HepG2 (cell line): Measurements from ENCODE around the gene AATF. TPM values are rescaled to one million over a fixed set of nuclear protein-coding genes. Genes with fewer than 3 reads are reported as not detected.

Source experiments
- ATAC-seq: fragments of 200-7000 bp; cut with Tn5 transposase; 3 replicates; pipeline ENCODE4 v1.9.1; 2020; ENCODE audit warnings: mild to moderate bottlenecking, moderate library complexity
- BruUV-seq: library from RNA; stranded (reverse); fragments of 400-500 nt; replicated peaks from 2 replicates; lab custom pipeline; 2021; lab: Mats Ljungman, UMichigan
- CTCF ChIA-PET: fragments of 300-600 bp; formaldehyde crosslinking; extraction: SDS; loops from one replicate; lab custom pipeline; 2021; ENCODE audit warnings: low total read pairs, inconsistent platforms, low intra/inter-chr PET ratio; lab: Yijun Ruan, JAX
- POLR2A ChIA-PET: fragments of 350-600 bp; sonication (Branson Sonifier 250); formaldehyde crosslinking; loops from one replicate; lab custom pipeline; 2020; ENCODE audit warnings: antibody characterized with exemption, inconsistent platforms; lab: Yijun Ruan, JAX
- DNase-seq: peaks from one replicate; pipeline ENCODE4 v3.0.0-alpha.2; 2015; ENCODE audit warnings: low spot score
- FAIRE-seq: peaks from 3 replicates; lab custom pipeline; 2011; peaks lifted over from hg19 to GRCh38; lab: Jason Lieb, UNC
- H2AFZ ChIP-seq: one replicate; pipeline ENCODE4 v1.6.1; 2011; ENCODE audit warnings: low read length, inconsistent platforms
- H3K27ac ChIP-seq: fragments of 300-600 bp; 3 replicates; pipeline ENCODE4 v1.8.0; 2011; ENCODE audit warnings: mixed run types, mild to moderate bottlenecking, mixed read lengths, low read length, inconsistent platforms; ENCODE audit not compliant: insufficient read depth; ENCODE audit errors: extremely low read length
- H3K27me3 ChIP-seq, 2 experiments: fragments of 200-600 bp in 1 of 2; 2 replicates in 1 of 2; 3 replicates in 1 of 2; pipeline versions ENCODE4 v1.6.0 to v1.8.0; 2011; ENCODE audit warnings: low read length in 2 of 2, mild to moderate bottlenecking in 2 of 2, moderate library complexity in 2 of 2, inconsistent platforms in 1 of 2; ENCODE audit not compliant: insufficient read depth in 2 of 2, control insufficient read depth in 1 of 2
- H3K36me3 ChIP-seq, 2 experiments: fragments of 200-600 bp in 1 of 2; replicated peaks in 1 of 2; 2 replicates in 1 of 2; 3 replicates in 1 of 2; pipeline versions ENCODE4 v1.5.1 to v1.8.0; 2011; ENCODE audit warnings: low read length in 2 of 2, inconsistent platforms in 1 of 2; ENCODE audit not compliant: insufficient read depth in 2 of 2, control insufficient read depth in 1 of 2
- H3K4me1 ChIP-seq: 2 replicates; pipeline ENCODE4 v1.5.1; 2012; ENCODE audit warnings: low read length, inconsistent platforms; ENCODE audit not compliant: insufficient read depth
- H3K4me2 ChIP-seq: 2 replicates; pipeline ENCODE4 v1.6.0; 2011; ENCODE audit warnings: low read depth, low read length, inconsistent platforms
- H3K4me3 ChIP-seq, 3 experiments: fragments of 200-600 bp in 1 of 3; sonication (generic), shearing (Covaris generic) in 1 of 3; replicated peaks in 1 of 3; 2 replicates each; pipeline ENCODE4 v1.5.1; 2011 to 2016; ENCODE audit warnings: low read length in 3 of 3, inconsistent platforms in 2 of 3, low read depth in 2 of 3, mild to moderate bottlenecking in 2 of 3, control low read depth in 1 of 3, mixed read lengths in 1 of 3; ENCODE audit not compliant: insufficient read depth in 1 of 3
- H3K79me2 ChIP-seq: one replicate; pipeline ENCODE4 v1.6.1; 2011; ENCODE audit warnings: low read length, inconsistent platforms; ENCODE audit not compliant: insufficient read depth
- H3K9ac ChIP-seq: 2 replicates; pipeline ENCODE4 v1.6.0; 2011; ENCODE audit warnings: mild to moderate bottlenecking, low read depth, low read length, inconsistent platforms; ENCODE audit not compliant: insufficient read depth
- H3K9me3 ChIP-seq: 2 replicates; pipeline ENCODE4 v1.5.1; 2012; ENCODE audit warnings: mild to moderate bottlenecking, low read length
- H4K20me1 ChIP-seq: 2 replicates; pipeline ENCODE4 v1.6.0; 2011; ENCODE audit warnings: inconsistent platforms, mild to moderate bottlenecking, low read length, moderate library complexity; ENCODE audit not compliant: insufficient read depth
- BCL6 ChIP-seq: IDR thresholded peaks from 2 replicates; pipeline ENCODE4 v1.6.1; 2016; ENCODE audit warnings: missing genetic modification reagents, missing compliant biosample characterization
- CHD2 ChIP-seq: IDR thresholded peaks from 2 replicates; pipeline ENCODE4 v1.6.1; 2011; ENCODE audit warnings: low read depth, low read length, improper control_type of control experiment
- E2F1 ChIP-seq: sonication (generic); formaldehyde crosslinking; IDR thresholded peaks from 2 replicates; pipeline ENCODE4 v1.5.0; 2020; ENCODE audit warnings: missing genetic modification reagents
- E2F2 ChIP-seq: sonication (generic); formaldehyde crosslinking; IDR thresholded peaks from 2 replicates; pipeline ENCODE4 v1.4.0; 2020; ENCODE audit warnings: missing genetic modification reagents, borderline replicate concordance
- FOXK2 ChIP-seq: fragments of 450-650 bp; IDR thresholded peaks from 2 replicates; pipeline ENCODE4 v1.6.1; 2016
- IRF9 ChIP-seq: sonication (generic); formaldehyde crosslinking; IDR thresholded peaks from 2 replicates; pipeline ENCODE4 v1.8.0; 2022; ENCODE audit warnings: missing genetic modification reagents, mild to moderate bottlenecking, borderline replicate concordance
- ISX ChIP-seq: sonication (generic); formaldehyde crosslinking; conservative IDR thresholded peaks from 2 replicates; pipeline ENCODE4 v1.5.0; 2020; ENCODE audit warnings: missing genetic modification reagents
- KMT2B ChIP-seq: IDR thresholded peaks from 2 replicates; pipeline ENCODE4 v1.6.1; 2016; ENCODE audit warnings: missing genetic modification reagents, missing compliant biosample characterization
- MATR3 ChIP-seq: sonication (generic); formaldehyde crosslinking; IDR thresholded peaks from 2 replicates; pipeline ENCODE4 v1.4.0; 2020; ENCODE audit warnings: missing genetic modification reagents
- MIXL1 ChIP-seq: IDR thresholded peaks from 2 replicates; pipeline ENCODE4 v1.6.1; 2016
- MTA1 ChIP-seq: sonication (generic); formaldehyde crosslinking; IDR thresholded peaks from 2 replicates; pipeline ENCODE4 v1.4.0; 2020; ENCODE audit warnings: missing genetic modification reagents, mild to moderate bottlenecking, borderline replicate concordance
- SIX4 ChIP-seq: sonication (generic); formaldehyde crosslinking; IDR thresholded peaks from 2 replicates; pipeline ENCODE4 v1.4.0; 2020; ENCODE audit warnings: missing genetic modification reagents
- SRSF9 ChIP-seq: fragments of 200-400 bp; formaldehyde crosslinking; IDR thresholded peaks from 2 replicates; pipeline ENCODE4 v1.6.1; 2018; ENCODE audit warnings: borderline replicate concordance, mild to moderate bottlenecking, low read depth, low read length; ENCODE audit not compliant: insufficient read depth, poor library complexity, severe bottlenecking
- TOPORS ChIP-seq: sonication (generic); formaldehyde crosslinking; IDR thresholded peaks from 2 replicates; pipeline ENCODE4 v1.8.0; 2023; ENCODE audit warnings: mild to moderate bottlenecking, missing genetic modification reagents
- XRCC5 ChIP-seq: fragments of 200-400 bp; formaldehyde crosslinking; optimal IDR thresholded peaks from 2 replicates; pipeline ENCODE3; 2017; ENCODE audit warnings: mild to moderate bottlenecking, low read length
- ZHX1 ChIP-seq: sonication (generic); formaldehyde crosslinking; IDR thresholded peaks from 2 replicates; pipeline ENCODE4 v1.8.1; 2022; ENCODE audit warnings: low read depth, mild to moderate bottlenecking, missing genetic modification reagents
- ZNF207 ChIP-seq: fragments of 450-650 bp; IDR thresholded peaks from 2 replicates; pipeline ENCODE4 v1.6.1; 2016; ENCODE audit warnings: antibody characterized with exemption, borderline replicate concordance
- ZNF260 ChIP-seq: sonication (generic); formaldehyde crosslinking; IDR thresholded peaks from 2 replicates; pipeline ENCODE4 v1.4.0; 2020; ENCODE audit warnings: missing genetic modification reagents, low read depth, mild to moderate bottlenecking, borderline replicate concordance
- ZNF83 ChIP-seq: sonication (generic); formaldehyde crosslinking; IDR thresholded peaks from 2 replicates; pipeline ENCODE4 v1.4.0; 2020; ENCODE audit warnings: missing genetic modification reagents, mild to moderate bottlenecking, borderline replicate concordance
- ZSCAN29 ChIP-seq: sonication (generic); formaldehyde crosslinking; conservative IDR thresholded peaks from 2 replicates; pipeline ENCODE4 v1.4.0; 2020; ENCODE audit warnings: mild to moderate bottlenecking, missing genetic modification reagents
- WGBS: methylation state at CpG from one replicate; pipeline ENCODE4 v1.1.6; 2017; ENCODE audit warnings: low lambda C conversion rate; 5-methylcytosine and 5-hydroxymethylcytosine counted together
- in situ Hi-C: cut with HindIII; loops from 2 replicates; pipeline ENCODE4 v1.10.0; 2017; ENCODE audit warnings: low pct_unique_long_range_greater_than_20kb; ENCODE audit not compliant: extremely low pct_ligation_motif_present
- intact Hi-C: fragments of 100-400 bp; cut with micrococcal nuclease; formaldehyde crosslinking; loops from one replicate; pipeline ENCODE4 v1.10.0; 2022; ENCODE audit not compliant: unreplicated experiment
- polyA plus RNA-seq, 8 experiments: library from polyadenylated mRNA; depleted of rRNA in 3 of 8; stranded (reverse) in 7 of 8; unstranded in 1 of 8; fragments of >200 nt; fragmentation: Illumina TruSeq in 4 of 8; extraction: Trizol in 4 of 8; gene quantifications; 2 replicates each; pipeline versions ENCODE4 v1.2.1 to v1.2.3, GENCODE V29; 2011 to 2016; ENCODE audit warnings: low read depth in 4 of 8, missing spikeins in 1 of 8, mixed read lengths in 1 of 8; ENCODE audit not compliant: insufficient read depth in 1 of 8
- total RNA-seq, 5 experiments: library from RNA; depleted of rRNA; stranded (reverse); fragments of >200 nt; fragmentation: Illumina TruSeq; extraction: Trizol; gene quantifications; 2 replicates each; pipeline ENCODE4 v1.2.3, GENCODE V29; 2016; ENCODE audit warnings: low read depth in 1 of 5

Gene AATF
- total and polyA plus RNA-seq, 2 of the 13 experiments (the other 11 are each of a cell fraction or from before 2014, with no cell fraction given), result 9.1 to 53.3 TPM

- TF ChIP-seq ZHX1 (CRISPR knock-in tag) (no peak), XRCC5 (no peak), ZNF207 (no peak), SRSF9 (no peak), E2F1 (no peak), ZNF83 (CRISPR knock-in tag) (no peak)
These were observed 35.6 kb upstream of the AATF start (continued) for GRCh38 chr17:36913132-36913531.

GRCh38 chr17:36918211-36918691 is 30.5 kb upstream of the AATF start:
- CTCF ChIA-PET, result no interaction called here
- no peak overlapping the region for H3K4me2 ChIP-seq
- intact Hi-C loops, result no loop called here
- peaks cover 3 to 38% of the 10 kb centered on the region in 2 experiments; a peak in 3 of 5 replicates for H3K27me3 ChIP-seq
- BruUV-seq, result no TSS peak
- ATAC-seq (no peak; the same call in 2 of the 3 replicates), FAIRE-seq (no peak), DNase-seq (no peak)
- no peak overlapping the region for H3K4me3 ChIP-seq
- H2AFZ ChIP-seq, result no peak overlapping the region
- no peaks in the 10 kb centered on the region for H3K79me2 ChIP-seq
- no peaks in the 10 kb centered on the region for H3K9me3 ChIP-seq
- no peak overlapping the region for H3K9ac ChIP-seq
- in situ Hi-C loops, result no loop called here
- POLR2A ChIA-PET, result no interaction called here
- WGBS, result 12% methylated on average over 3 of the region's 3 CpGs
- no peaks in the 10 kb centered on the region for H4K20me1 ChIP-seq
- H3K36me3 ChIP-seq, result no peaks in the 10 kb centered on the region
- no peak overlapping the region for H3K27ac ChIP-seq
- peaks cover 32% of the 10 kb centered on the region for H3K4me1 ChIP-seq
- TF ChIP-seq MATR3 (CRISPR knock-in tag) (no peak), SIX4 (CRISPR knock-in tag) (no peak), ZNF260 (CRISPR knock-in tag) (no peak), KMT2B (CRISPR knock-in tag) (no peak), ZSCAN29 (CRISPR knock-in tag) (no peak), ISX (CRISPR knock-in tag) (no peak), FOXK2 (no peak), BCL6 (CRISPR knock-in tag) (no peak), CHD2 (no peak), E2F2 (no peak), MIXL1 (no peak), IRF9 (CRISPR knock-in tag) (no peak), MTA1 (CRISPR knock-in tag) (no peak), TOPORS (CRISPR knock-in tag) (no peak)
